Head of caudate nucleus (tissue), 42 donors: ENCODE data around the gene KLHL7.
"Not testable (repeated sequence)": the region's sequence is repeated elsewhere in the genome, so short reads cannot be mapped to it uniquely, and the experiment has no call there.

Experiments used
- DNase-seq, 42 donors: peaks; one replicate each; pipeline versions ENCODE4 v3.0.0 to v3.0.0-alpha.2; 2020 to 2021; ENCODE audit warnings: mixed read lengths in 7 of 42
- intact Hi-C: fragments of 100-400 bp; cut with DNase I; formaldehyde crosslinking; loops from one replicate; pipeline ENCODE4 v1.15.0; 2022

Gene KLHL7

GRCh38 chr7:23205909-23206767 is 100.6 kb downstream of the KLHL7 start:
- peak in 8 of 42 donors; percentile 21 to 47 (median 34) for DNase-seq

GRCh38 chr7:23207021-23207420 is 101.4 kb downstream of the KLHL7 start:
- intact Hi-C loops: no loop called here
- DNase-seq: no peak

More at GRCh38 chr7:23205909-23206767, 100.6 kb downstream of the KLHL7 start:
- intact Hi-C loops: no loop called here

GRCh38 chr7:23207884-23208283 is 102.3 kb downstream of the KLHL7 start:
- intact Hi-C loops: no loop called here
- no peak for DNase-seq

- intact Hi-C loops: no loop called here
- DNase-seq: peak in 2 of 42 donors; percentile 42 to 51
Measured at GRCh38 chr7:23208316-23208715, 102.7 kb downstream of the KLHL7 start.

GRCh38 chr7:23210506-23210905 is 104.9 kb downstream of the KLHL7 start:
- intact Hi-C loops: no loop called here
- no peak for DNase-seq

GRCh38 chr7:23211589-23211988 is 106.0 kb downstream of the KLHL7 start:
- intact Hi-C loops: no loop called here
- no peak for DNase-seq

- DNase-seq: no peak
- intact Hi-C loops: no loop called here
Measured at GRCh38 chr7:23212395-23212794, 106.8 kb downstream of the KLHL7 start.

- DNase-seq: no peak
- intact Hi-C loops: no loop called here
Measured at GRCh38 chr7:23212841-23213240, 107.3 kb downstream of the KLHL7 start.

- intact Hi-C loops: no loop called here
- DNase-seq: no peak
Measured at GRCh38 chr7:23213755-23214154, 108.2 kb downstream of the KLHL7 start.

- intact Hi-C loops: no loop called here
- no peak for DNase-seq
Measured at GRCh38 chr7:23214423-23214822, 108.8 kb downstream of the KLHL7 start.

- intact Hi-C loops: no loop called here
- no peak for DNase-seq
Measured at GRCh38 chr7:23214938-23215337, 109.4 kb downstream of the KLHL7 start.

- intact Hi-C loops: no loop called here
- peak in 38 of 42 donors; percentile 18 to 77 (median 54) for DNase-seq
Measured at GRCh38 chr7:23216021-23216420, 110.4 kb downstream of the KLHL7 start.

GRCh38 chr7:23218196-23218595 is 112.6 kb downstream of the KLHL7 start:
- DNase-seq: no peak
- intact Hi-C loops: no loop called here

GRCh38 chr7:23220690-23221305 is 115.2 kb downstream of the KLHL7 start:
- intact Hi-C loops: no loop called here

GRCh38 chr7:23222439-23223030 is 117.0 kb downstream of the KLHL7 start:
- intact Hi-C loops: no loop called here
- DNase-seq: no peak

More at GRCh38 chr7:23220690-23221305, 115.2 kb downstream of the KLHL7 start:
- DNase-seq: no peak

- intact Hi-C loops, DNase-seq: not testable (repeated sequence)
Measured at GRCh38 chr7:23224364-23224763, 118.8 kb downstream of the KLHL7 start.

GRCh38 chr7:23226844-23227450 is 121.4 kb downstream of the KLHL7 start:
- intact Hi-C loops: no loop called here
- peak in 6 of 42 donors; percentile 25 to 48 (median 43) for DNase-seq
